Neuronal stem cell (in vitro differentiated cells): ENCODE measurements around the gene OR52M1.
"Not testable (repeated sequence)": the region's sequence is repeated elsewhere in the genome, so short reads cannot be mapped to it uniquely, and the experiment has no call there.

ENCODE experiments used
- DNase-seq: peaks from one replicate; pipeline ENCODE4 v3.0.0-alpha.2; 2013; ENCODE audit warnings: low spot score
- H2AFZ ChIP-seq: one replicate; pipeline ENCODE4 v1.6.1; 2013; ENCODE audit warnings: mild to moderate bottlenecking, low read length, inconsistent platforms
- H2AK5ac ChIP-seq: 2 replicates; pipeline ENCODE4 v1.6.1; 2013; ENCODE audit warnings: low read depth, mild to moderate bottlenecking, inconsistent platforms, low read length, moderate library complexity, mixed read lengths
- H2BK120ac ChIP-seq: 2 replicates; pipeline ENCODE4 v1.6.1; 2013; ENCODE audit warnings: low read depth, mild to moderate bottlenecking, inconsistent platforms, low read length, moderate library complexity, mixed read lengths
- H2BK12ac ChIP-seq: one replicate; pipeline ENCODE4 v1.6.1; 2013; ENCODE audit warnings: low read length, inconsistent platforms
- H2BK15ac ChIP-seq: 2 replicates; pipeline ENCODE4 v1.6.1; 2013; ENCODE audit warnings: mild to moderate bottlenecking, low read length, inconsistent platforms, mixed read lengths
- H2BK5ac ChIP-seq: one replicate; pipeline ENCODE4 v1.6.1; 2013; ENCODE audit warnings: inconsistent platforms, mild to moderate bottlenecking, low read length, moderate library complexity
- H3K14ac ChIP-seq: one replicate; pipeline ENCODE4 v1.6.1; 2013; ENCODE audit warnings: low read length, inconsistent platforms
- H3K18ac ChIP-seq: 2 replicates; pipeline ENCODE4 v1.6.1; 2013; ENCODE audit warnings: low read length, inconsistent platforms
- H3K23ac ChIP-seq: 2 replicates; pipeline ENCODE4 v1.6.1; 2013; ENCODE audit warnings: low read depth, mild to moderate bottlenecking, mixed read lengths, low read length, inconsistent platforms; ENCODE audit not compliant: poor library complexity
- H3K27ac ChIP-seq: replicated peaks from 3 replicates; pipeline ENCODE4 v1.5.1; 2013; ENCODE audit warnings: low read length, inconsistent platforms
- H3K27me3 ChIP-seq, 3 experiments: 2 replicates each; pipeline ENCODE4 v1.6.1; 2013; ENCODE audit warnings: low read length in 3 of 3, mild to moderate bottlenecking in 2 of 3, inconsistent platforms in 1 of 3, low read depth in 1 of 3, mixed read lengths in 1 of 3, moderate library complexity in 1 of 3; ENCODE audit not compliant: control insufficient read depth in 3 of 3, insufficient read depth in 3 of 3
- H3K36me3 ChIP-seq, 2 donors: replicated peaks in 1 of 2; 2 replicates each; pipeline ENCODE4 v1.6.1; 2013; ENCODE audit warnings: low read length in 2 of 2; ENCODE audit not compliant: control insufficient read depth in 2 of 2, insufficient read depth in 2 of 2
- H3K4ac ChIP-seq: 2 replicates; pipeline ENCODE4 v1.6.1; 2013; ENCODE audit warnings: inconsistent platforms, mild to moderate bottlenecking, low read length, moderate library complexity
- H3K4me1 ChIP-seq, 2 donors: 1 replicate in 1 of 2; 2 replicates in 1 of 2; pipeline ENCODE4 v1.6.1; 2013; ENCODE audit warnings: low read length in 2 of 2, low read depth in 1 of 2; ENCODE audit not compliant: control insufficient read depth in 2 of 2, insufficient read depth in 1 of 2
- H3K4me2 ChIP-seq: one replicate; pipeline ENCODE4 v1.6.1; 2013; ENCODE audit warnings: mild to moderate bottlenecking, low read length, inconsistent platforms; ENCODE audit not compliant: insufficient read depth, poor library complexity, severe bottlenecking
- H3K4me3 ChIP-seq, 2 donors: 2 replicates each; pipeline ENCODE4 v1.5.1; 2013; ENCODE audit warnings: low read length in 2 of 2, mild to moderate bottlenecking in 2 of 2, inconsistent platforms in 1 of 2, moderate library complexity in 1 of 2
- H3K79me1 ChIP-seq: one replicate; pipeline ENCODE4 v1.6.1; 2013; ENCODE audit warnings: low read depth, mild to moderate bottlenecking, inconsistent platforms, low read length, moderate library complexity
- H3K9ac ChIP-seq: one replicate; pipeline ENCODE4 v1.6.1; 2013; ENCODE audit warnings: mild to moderate bottlenecking, low read depth, low read length, inconsistent platforms; ENCODE audit not compliant: poor library complexity
- H3K9me3 ChIP-seq, 2 donors: replicated peaks in 1 of 2; 2 replicates each; pipeline versions ENCODE3 to v1.6.1; 2013; ENCODE audit warnings: low read length in 2 of 2, mild to moderate bottlenecking in 2 of 2, inconsistent platforms in 1 of 2, low read depth in 1 of 2, mixed read lengths in 1 of 2, moderate library complexity in 1 of 2; ENCODE audit not compliant: control insufficient read depth in 2 of 2, insufficient read depth in 1 of 2
- H4K8ac ChIP-seq: one replicate; pipeline ENCODE4 v1.6.1; 2013; ENCODE audit warnings: low read depth, mild to moderate bottlenecking, inconsistent platforms, low read length, moderate library complexity
- H4K91ac ChIP-seq: one replicate; pipeline ENCODE4 v1.6.1; 2013; ENCODE audit warnings: low read length, low read depth, mild to moderate bottlenecking, inconsistent platforms; ENCODE audit not compliant: poor library complexity
- WGBS, 2 donors: extraction: QIAGEN DNeasy Blood & Tissue Kit; methylation state at CpG; one replicate each; pipeline ENCODE4 v1.1.7; 2013; ENCODE audit warnings: missing lambda C conversion rate in 2 of 2, mixed read lengths in 1 of 2; ENCODE audit not compliant: insufficient read length in 2 of 2, insufficient replicate concordance in 1 of 2; ENCODE audit errors: extremely low coverage in 2 of 2; 5-methylcytosine and 5-hydroxymethylcytosine counted together

Gene OR52M1

DNA sequence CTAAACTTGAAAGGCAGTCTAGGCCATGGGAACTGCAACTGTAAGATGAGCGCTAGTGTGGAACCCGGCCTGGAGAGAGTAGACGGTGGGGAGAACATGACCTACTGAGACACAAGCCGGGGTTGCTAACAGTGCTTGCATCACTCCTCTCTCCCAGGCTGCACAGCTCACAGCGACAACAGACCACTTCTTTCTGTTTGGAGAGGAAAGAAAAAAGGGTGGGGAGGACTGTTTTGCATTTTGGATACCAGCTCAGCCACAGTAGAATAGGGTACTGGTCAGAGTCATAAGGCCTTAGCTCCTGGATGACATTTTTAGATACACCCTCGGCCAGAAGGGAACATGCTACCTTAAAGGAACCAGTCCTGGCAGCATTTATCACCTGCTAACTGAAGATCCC lies 22.2 kb upstream of the OR52M1 start:
- Histone ChIP-seq H3K27me3 (peaks cover 0 to 5% (median 0%) of the 10 kb centered on the region in 3 experiments), H3K14ac (no peak overlapping the region), H4K91ac (no peak overlapping the region), H3K9me3 (no peaks in the 10 kb centered on the region), H3K9ac (peak overlapping the region; percentile 1), H3K27ac (no peak overlapping the region), H3K4me1 (no peaks in the 10 kb centered on the region), H2BK120ac (no peak overlapping the region), H2BK12ac (no peak overlapping the region), H3K79me1 (no peaks in the 10 kb centered on the region), H3K36me3 (no peaks in the 10 kb centered on the region), H3K23ac (no peak overlapping the region), H3K4me3 (no peak overlapping the region), H2AFZ (no peak overlapping the region), H2BK5ac (no peak overlapping the region), H3K4ac (no peak overlapping the region), H2AK5ac (no peak overlapping the region), H3K4me2 (no peak overlapping the region), H4K8ac (no peak overlapping the region), H3K18ac (no peak overlapping the region), H2BK15ac (no peak overlapping the region)
- DNase-seq = no peak
- no CpG with 5 or more reads among the region's 6 CpGs for WGBS, 2 donors

DNA sequence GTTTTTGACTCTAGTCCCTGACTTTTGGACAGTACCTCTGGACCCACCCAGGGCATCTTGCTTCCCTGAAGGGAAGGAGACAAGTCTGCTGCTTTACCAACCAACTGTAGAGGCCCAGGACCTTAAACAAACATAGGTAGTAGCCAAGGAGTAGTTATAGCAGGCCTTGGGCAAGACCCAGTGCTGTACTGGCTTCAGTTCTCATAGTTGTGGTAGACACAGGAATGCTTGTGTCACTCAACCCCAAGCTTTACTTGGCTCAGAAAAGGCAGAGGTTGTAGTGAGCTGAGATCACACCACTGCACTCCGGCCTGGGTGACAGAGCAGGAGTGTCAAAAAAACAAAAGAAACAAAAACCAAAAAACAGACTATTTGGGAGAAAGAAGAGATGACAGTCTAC lies 21.3 kb upstream of the OR52M1 start:
- Histone ChIP-seq H2AFZ (peak overlapping the region; percentile 13), H3K14ac (no peak overlapping the region), H3K79me1 (no peaks in the 10 kb centered on the region), H3K9me3 (no peaks in the 10 kb centered on the region), H3K18ac (no peak overlapping the region), H3K27ac (no peak overlapping the region), H3K27me3 (peaks cover 0 to 3% (median 0%) of the 10 kb centered on the region in 3 experiments), H2BK15ac (no peak overlapping the region), H3K4ac (no peak overlapping the region), H2BK12ac (no peak overlapping the region), H3K23ac (no peak overlapping the region), H4K8ac (no peak overlapping the region), H3K4me1 (no peaks in the 10 kb centered on the region), H3K4me3 (no peak overlapping the region), H2AK5ac (no peak overlapping the region), H2BK120ac (no peak overlapping the region), H3K4me2 (no peak overlapping the region), H3K36me3 (no peaks in the 10 kb centered on the region), H3K9ac (no peak overlapping the region), H2BK5ac (no peak overlapping the region), H4K91ac (no peak overlapping the region)
- no CpG with 5 or more reads among the region's 1 CpG for WGBS, 2 donors
- no peak for DNase-seq

DNA sequence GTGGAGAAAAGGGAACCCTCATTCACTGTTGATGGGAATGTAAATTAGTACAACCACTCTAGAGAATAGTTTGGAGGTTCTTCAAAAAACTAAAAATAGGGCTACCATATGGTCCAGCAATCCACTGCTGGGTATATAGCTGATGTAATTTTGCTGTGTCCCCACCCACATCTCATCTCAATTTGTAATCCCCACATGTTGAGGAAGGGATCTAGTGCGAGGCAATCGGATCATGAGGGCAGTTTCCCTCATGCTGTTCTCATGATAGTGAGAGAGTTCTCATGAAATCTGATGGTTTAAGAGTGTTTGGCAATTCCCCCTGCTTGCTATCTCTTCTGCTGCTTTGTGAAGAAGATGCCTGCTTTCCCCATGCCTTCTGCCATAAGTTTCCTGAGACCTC lies 17.1 kb upstream of the OR52M1 start:
- H3K36me3 ChIP-seq = no peaks in the 10 kb centered on the region
- WGBS, 2 donors = no CpG with 5 or more reads among the region's 2 CpGs

DNA sequence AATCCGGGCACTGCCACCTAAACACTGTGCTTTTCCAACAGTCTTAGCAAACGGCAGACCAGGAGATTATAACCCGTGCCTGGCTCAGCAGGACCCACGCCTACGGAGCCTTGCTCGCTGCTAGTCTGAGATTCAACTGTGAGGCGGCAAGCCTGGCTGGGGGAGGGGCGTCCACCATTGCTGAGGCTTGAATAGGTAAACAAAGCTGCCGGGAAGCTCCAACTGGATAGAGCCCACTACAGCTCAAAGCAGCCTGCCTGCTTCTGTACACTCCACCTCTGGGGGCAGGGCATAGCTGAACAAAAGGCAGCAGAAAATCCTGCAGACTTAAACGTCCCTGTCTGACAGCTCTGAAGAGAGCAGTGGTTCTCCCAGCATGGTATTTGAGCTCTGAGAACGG lies 13.3 kb upstream of the OR52M1 start:
- not testable (repeated sequence) for H3K9me3 ChIP-seq, H3K79me1 ChIP-seq, H4K91ac ChIP-seq, H2BK15ac ChIP-seq, H3K36me3 ChIP-seq, H2AK5ac ChIP-seq, H3K9ac ChIP-seq, H3K23ac ChIP-seq, H2BK5ac ChIP-seq, H2BK120ac ChIP-seq, H4K8ac ChIP-seq, H3K4me3 ChIP-seq, H2BK12ac ChIP-seq, H3K4ac ChIP-seq, H3K27me3 ChIP-seq, H3K27ac ChIP-seq, DNase-seq, H3K4me2 ChIP-seq, H3K4me1 ChIP-seq, H3K18ac ChIP-seq, H3K14ac ChIP-seq
- H2AFZ ChIP-seq = peak overlapping the region; percentile 83
- WGBS, 2 donors = no CpG with 5 or more reads among the region's 11 CpGs

More for the DNA sequence above, 17.1 kb upstream of the OR52M1 start:
- no peak overlapping the region for H2BK12ac ChIP-seq
- no peak overlapping the region for H3K18ac ChIP-seq
- H3K27ac ChIP-seq = no peak overlapping the region
- no peak overlapping the region for H2AK5ac ChIP-seq
- no peaks in the 10 kb centered on the region for H3K27me3 ChIP-seq
- no peak overlapping the region for H2BK5ac ChIP-seq
- H3K4me2 ChIP-seq = no peak overlapping the region
- no peak overlapping the region for H4K91ac ChIP-seq
- no peaks in the 10 kb centered on the region for H3K79me1 ChIP-seq
- no peak overlapping the region for H3K4ac ChIP-seq
- no peak overlapping the region for H2BK120ac ChIP-seq
- H3K9me3 ChIP-seq = no peaks in the 10 kb centered on the region
- no peak for DNase-seq
- H4K8ac ChIP-seq = no peak overlapping the region
- no peak overlapping the region for H2BK15ac ChIP-seq
- H3K9ac ChIP-seq = no peak overlapping the region
- no peak overlapping the region for H3K4me3 ChIP-seq
- H2AFZ ChIP-seq = no peak overlapping the region
- H3K4me1 ChIP-seq = peaks cover 0 to 5% of the 10 kb centered on the region in 2 donors
- H3K14ac ChIP-seq = no peak overlapping the region
- H3K23ac ChIP-seq = no peak overlapping the region
